Left ventricle myocardium inferior (tissue), 1 donor: Measurements from ENCODE around the gene AEBP1. TPM values are rescaled to one million over a fixed set of nuclear protein-coding genes. Genes with fewer than 3 reads are reported as not detected.
A peak's percentile ranks its signal among the peaks of the same experiment; 100 is the strongest.

Experiments used
- DNase-seq: peaks from one replicate; pipeline ENCODE4 v3.0.0-alpha.2; 2020
- H3K27ac ChIP-seq: fragments of 200-600 bp; replicated peaks from 2 replicates; pipeline ENCODE4 v1.8.0; 2021
- H3K27me3 ChIP-seq: fragments of 200-600 bp; 2 replicates; pipeline ENCODE4 v1.8.0; 2021; ENCODE audit warnings: low read depth
- H3K36me3 ChIP-seq: fragments of 200-600 bp; 2 replicates; pipeline ENCODE4 v1.8.0; 2021
- H3K4me1 ChIP-seq: fragments of 200-600 bp; 2 replicates; pipeline ENCODE4 v1.8.0; 2021
- H3K4me3 ChIP-seq: fragments of 200-600 bp; 2 replicates; pipeline ENCODE4 v1.8.0; 2021; ENCODE audit warnings: mild to moderate bottlenecking, moderate library complexity
- H3K9me3 ChIP-seq: fragments of 200-600 bp; replicated peaks from 2 replicates; pipeline ENCODE4 v1.8.0; 2021
- CTCF ChIP-seq: fragments of 200-600 bp; IDR thresholded peaks from 2 replicates; pipeline ENCODE4 v1.8.0; 2021; ENCODE audit warnings: antibody characterized with exemption, mild to moderate bottlenecking, borderline replicate concordance
- intact Hi-C: fragments of 100-400 bp; cut with micrococcal nuclease; formaldehyde crosslinking; loops from one replicate; pipeline ENCODE4 v1.11.0; 2022
- total RNA-seq: library from RNA; stranded (reverse); fragmentation: NEBNext Ultra II Directional; extraction: Animal tissue kit (Norgen Biotek cat#: 25700); gene quantifications from one replicate; pipeline ENCODE4 v1.2.1, GENCODE V29; 2021
- donor health status: DM: no; HTN: yes; CAD: no; lungs with severe emphysema.

Gene AEBP1
- total RNA-seq, 1 donor from 2014 or later: 20.5 TPM

GRCh38 chr7:44145969-44146911 lies 42.1 kb downstream of the AEBP1 start:
- peak; percentile 88 for DNase-seq
- Histone ChIP-seq H3K27me3 (peaks cover 25% of the 10 kb centered on the region), H3K4me1 (peaks cover 23% of the 10 kb centered on the region), H3K36me3 (no peaks in the 10 kb centered on the region), H3K9me3 (no peaks in the 10 kb centered on the region), H3K4me3 (peak overlapping the region; percentile 71), H3K27ac (no peak overlapping the region)
- TF ChIP-seq CTCF: no peak
- intact Hi-C loops: no loop called here

- intact Hi-C loops: no loop called here
- Histone ChIP-seq H3K27me3 (peaks cover 25% of the 10 kb centered on the region), H3K9me3 (no peaks in the 10 kb centered on the region), H3K36me3 (no peaks in the 10 kb centered on the region), H3K4me3 (no peak overlapping the region), H3K4me1 (peaks cover 18% of the 10 kb centered on the region), H3K27ac (no peak overlapping the region)
- TF ChIP-seq CTCF: no peak
- peak; percentile 16 for DNase-seq
Measured at GRCh38 chr7:44147026-44147991, 43.2 kb downstream of the AEBP1 start.

GRCh38 chr7:44148166-44148565 lies 44.0 kb downstream of the AEBP1 start:
- intact Hi-C loops: no loop called here
- peaks cover 18% of the 10 kb centered on the region for H3K4me1 ChIP-seq
- TF ChIP-seq CTCF: no peak
- no peak overlapping the region for H3K4me3 ChIP-seq
- H3K9me3 ChIP-seq: no peaks in the 10 kb centered on the region
- no peak overlapping the region for H3K27ac ChIP-seq
- no peak for DNase-seq
- peaks cover 25% of the 10 kb centered on the region for H3K27me3 ChIP-seq
- H3K36me3 ChIP-seq: no peaks in the 10 kb centered on the region

- no peak for DNase-seq
- Histone ChIP-seq H3K9me3 (no peaks in the 10 kb centered on the region), H3K27me3 (peaks cover 25% of the 10 kb centered on the region), H3K4me3 (no peak overlapping the region), H3K27ac (no peak overlapping the region), H3K4me1 (peaks cover 18% of the 10 kb centered on the region), H3K36me3 (no peaks in the 10 kb centered on the region)
- intact Hi-C loops: no loop called here
- no peak for TF ChIP-seq CTCF
Measured at GRCh38 chr7:44148961-44149536, 44.9 kb downstream of the AEBP1 start.
